Activated CD4-positive, alpha-beta T cell treated with anti-CD3 and anti-CD28 coated beads for 1 hour (primary cell): ENCODE measurements around the gene LRP5.

ENCODE experiments used
- DNase-seq: peaks from one replicate; pipeline ENCODE4 v3.0.0-alpha.2; 2020

Gene LRP5

GRCh38 chr11:68350759-68351449 is 38.5 kb downstream of the LRP5 start:
- DNase-seq: no peak

- no peak for DNase-seq
These were observed 39.3 kb downstream of the LRP5 start for GRCh38 chr11:68351450-68352275.

GRCh38 chr11:68352591-68352990 is 40.2 kb downstream of the LRP5 start:
- no peak for DNase-seq

- DNase-seq: no peak
These were observed 40.7 kb downstream of the LRP5 start for GRCh38 chr11:68353118-68353517.

GRCh38 chr11:68353669-68354068 is 41.3 kb downstream of the LRP5 start:
- no peak for DNase-seq

GRCh38 chr11:68354148-68354872 is 41.9 kb downstream of the LRP5 start:
- DNase-seq: no peak

GRCh38 chr11:68355471-68355870 is 43.1 kb downstream of the LRP5 start:
- DNase-seq: no peak

GRCh38 chr11:68357568-68357967 is 45.2 kb downstream of the LRP5 start:
- no peak for DNase-seq

- DNase-seq: no peak
These were observed 46.0 kb downstream of the LRP5 start for GRCh38 chr11:68358416-68358815.

- no peak for DNase-seq
These were observed 49.3 kb downstream of the LRP5 start for GRCh38 chr11:68361702-68362101.

- no peak for DNase-seq
These were observed 50.5 kb downstream of the LRP5 start for GRCh38 chr11:68362801-68363379.

- DNase-seq: no peak
These were observed 51.4 kb downstream of the LRP5 start for GRCh38 chr11:68363776-68364175.

GRCh38 chr11:68364581-68364980 is 52.2 kb downstream of the LRP5 start:
- DNase-seq: no peak

GRCh38 chr11:68365943-68366435 is 53.6 kb downstream of the LRP5 start:
- DNase-seq: no peak

GRCh38 chr11:68367252-68367651 is 54.9 kb downstream of the LRP5 start:
- DNase-seq: no peak

GRCh38 chr11:68369756-68370155 is 57.4 kb downstream of the LRP5 start:
- DNase-seq: no peak

- no peak for DNase-seq
These were observed 58.1 kb downstream of the LRP5 start for GRCh38 chr11:68370211-68371111.

GRCh38 chr11:68371171-68372041 is 59.0 kb downstream of the LRP5 start:
- DNase-seq: no peak

GRCh38 chr11:68372114-68372513 is 59.7 kb downstream of the LRP5 start:
- no peak for DNase-seq

GRCh38 chr11:68372625-68373024 is 60.2 kb downstream of the LRP5 start:
- no peak for DNase-seq

- no peak for DNase-seq
These were observed 60.9 kb downstream of the LRP5 start for GRCh38 chr11:68373189-68373814.
